NCI-H1105 treated with DMSO at 0.1 percent for 48 hours (cell line): ENCODE data around the gene ASXL2.

ENCODE experiments used
- DNase-seq: peaks from one replicate; lab custom pipeline; 2025; lab: John Stamatoyannopoulos, UW

Gene ASXL2

GRCh38 chr2:25690058-25690457 lies 188.2 kb downstream of the ASXL2 start:
- no peak for DNase-seq

- peak; percentile 17 for DNase-seq
These were observed 190.1 kb downstream of the ASXL2 start for GRCh38 chr2:25688236-25688635.

GRCh38 chr2:25685741-25686140 lies 192.5 kb downstream of the ASXL2 start:
- no peak for DNase-seq

DNA sequence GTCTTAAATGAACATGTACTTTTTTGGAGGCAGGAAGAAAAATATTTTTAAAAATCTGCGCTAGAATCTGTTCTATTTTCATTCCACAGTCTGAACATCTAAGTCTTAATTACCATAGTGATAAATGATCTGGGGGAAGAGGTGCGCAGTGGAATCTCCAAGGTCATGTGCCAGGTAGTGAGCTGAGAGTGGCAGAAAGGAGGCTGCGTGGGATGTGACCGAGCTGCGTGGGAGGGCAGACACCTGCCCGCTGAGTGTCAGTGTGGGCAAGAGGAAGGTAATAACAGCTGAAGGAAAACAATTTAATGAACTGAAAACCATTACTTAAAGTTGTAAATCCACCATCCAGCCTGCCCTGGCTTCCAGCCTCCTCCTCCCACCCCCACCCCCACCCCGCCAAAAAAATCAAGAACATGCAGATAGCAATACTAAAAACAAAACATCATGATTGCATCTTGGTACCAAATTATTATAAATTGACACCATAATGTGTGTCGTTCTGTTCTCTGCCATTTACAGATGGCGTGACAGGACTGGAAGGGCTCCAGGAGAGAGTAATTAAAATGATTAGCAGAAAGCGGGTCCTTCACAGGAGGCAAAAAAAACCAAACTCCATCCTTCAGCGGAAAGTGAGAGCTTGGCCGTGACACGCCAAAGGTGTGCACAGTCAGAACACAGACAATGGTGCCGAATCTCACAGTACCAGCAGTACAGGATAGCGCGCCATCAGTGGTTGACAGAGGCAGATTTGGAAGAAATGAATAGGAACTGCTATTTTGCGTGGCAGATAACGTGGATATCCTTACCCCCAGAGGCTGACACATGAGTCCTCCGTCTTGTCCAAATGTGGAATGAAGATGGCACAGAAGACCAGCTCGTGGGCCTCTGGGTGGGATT lies 193.5 kb downstream of the ASXL2 start:
- DNase-seq = peak; percentile 66
